GM12873 (cell line): ENCODE measurements around the gene KLHL17.

Source experiments
- TF ChIP-seq, protein P1 (sequence below): IDR thresholded peaks from 2 replicates; pipeline ENCODE4 v1.5.1; 2012; ENCODE audit warnings: low read depth, mild to moderate bottlenecking, moderate library complexity, low read length, control low read depth; ENCODE audit not compliant: insufficient read depth; ENCODE audit errors: missing control alignments

The KLHL17 gene

DNA sequence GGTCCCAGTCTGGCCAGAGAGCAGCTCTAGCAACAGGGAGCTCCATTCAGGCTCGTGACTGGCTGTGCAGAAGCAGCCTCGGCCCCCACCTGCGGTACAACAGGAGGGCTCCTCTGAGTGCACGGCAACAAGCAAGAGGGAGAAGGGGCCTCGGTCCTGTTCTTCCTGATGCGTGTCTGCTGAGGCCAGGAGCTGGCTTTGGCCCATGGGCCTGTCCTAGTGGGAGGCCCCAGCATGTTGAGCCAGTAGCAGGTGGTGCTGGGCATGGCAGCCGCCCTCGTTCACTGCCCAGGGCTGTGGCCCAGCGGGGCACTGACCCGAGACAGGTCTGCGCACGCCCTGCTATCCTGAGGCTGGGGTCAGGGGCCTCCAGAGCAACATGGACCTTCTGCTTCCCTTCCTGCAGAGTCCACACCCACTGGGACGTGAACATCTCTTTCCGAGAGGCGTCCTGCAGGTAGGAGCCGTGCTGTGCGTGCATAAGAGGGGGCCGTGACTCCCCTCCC, 29.7 kb upstream of the KLHL17 start:
- TF ChIP-seq, protein P1, sequence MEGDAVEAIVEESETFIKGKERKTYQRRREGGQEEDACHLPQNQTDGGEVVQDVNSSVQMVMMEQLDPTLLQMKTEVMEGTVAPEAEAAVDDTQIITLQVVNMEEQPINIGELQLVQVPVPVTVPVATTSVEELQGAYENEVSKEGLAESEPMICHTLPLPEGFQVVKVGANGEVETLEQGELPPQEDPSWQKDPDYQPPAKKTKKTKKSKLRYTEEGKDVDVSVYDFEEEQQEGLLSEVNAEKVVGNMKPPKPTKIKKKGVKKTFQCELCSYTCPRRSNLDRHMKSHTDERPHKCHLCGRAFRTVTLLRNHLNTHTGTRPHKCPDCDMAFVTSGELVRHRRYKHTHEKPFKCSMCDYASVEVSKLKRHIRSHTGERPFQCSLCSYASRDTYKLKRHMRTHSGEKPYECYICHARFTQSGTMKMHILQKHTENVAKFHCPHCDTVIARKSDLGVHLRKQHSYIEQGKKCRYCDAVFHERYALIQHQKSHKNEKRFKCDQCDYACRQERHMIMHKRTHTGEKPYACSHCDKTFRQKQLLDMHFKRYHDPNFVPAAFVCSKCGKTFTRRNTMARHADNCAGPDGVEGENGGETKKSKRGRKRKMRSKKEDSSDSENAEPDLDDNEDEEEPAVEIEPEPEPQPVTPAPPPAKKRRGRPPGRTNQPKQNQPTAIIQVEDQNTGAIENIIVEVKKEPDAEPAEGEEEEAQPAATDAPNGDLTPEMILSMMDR: no peak

DNA sequence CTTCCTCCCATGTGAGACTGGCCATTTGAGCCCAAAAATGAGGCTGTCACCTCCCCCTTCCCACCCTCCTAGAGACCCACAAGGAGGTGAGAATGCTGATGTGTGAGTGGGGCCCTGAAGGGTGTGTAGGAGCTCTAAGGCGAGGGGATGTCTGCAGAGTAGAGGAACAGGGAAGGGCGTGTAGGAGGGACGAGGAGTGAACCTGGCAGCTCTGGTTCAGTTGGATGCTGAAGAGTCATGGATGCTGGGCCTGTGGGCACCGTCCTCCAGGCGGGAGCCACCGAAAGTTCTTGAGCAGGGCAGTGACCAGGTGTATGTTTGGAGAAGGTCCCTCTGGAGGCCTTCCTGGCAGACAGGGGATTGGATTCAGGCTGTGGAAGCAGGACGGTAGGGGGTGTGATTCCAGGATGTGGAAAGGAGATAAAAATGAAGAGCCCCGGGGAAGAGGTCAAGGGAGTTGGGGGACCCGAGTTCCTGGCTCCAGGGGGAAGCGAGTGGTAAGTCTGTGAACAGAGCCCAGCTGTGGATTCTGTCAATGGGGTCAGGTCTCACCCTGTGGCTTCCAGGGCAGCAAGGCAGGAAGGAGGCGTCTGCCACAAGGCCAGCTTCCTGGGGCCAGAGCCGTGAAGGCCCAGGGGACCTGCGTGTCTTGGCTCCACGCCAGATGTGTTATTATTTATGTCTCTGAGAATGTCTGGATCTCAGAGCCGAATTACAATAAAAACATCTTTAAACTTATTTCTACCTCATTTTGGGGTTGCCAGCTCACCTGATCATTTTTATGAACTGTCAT, 28.8 kb upstream of the KLHL17 start:
- TF ChIP-seq, protein P1: no peak

DNA sequence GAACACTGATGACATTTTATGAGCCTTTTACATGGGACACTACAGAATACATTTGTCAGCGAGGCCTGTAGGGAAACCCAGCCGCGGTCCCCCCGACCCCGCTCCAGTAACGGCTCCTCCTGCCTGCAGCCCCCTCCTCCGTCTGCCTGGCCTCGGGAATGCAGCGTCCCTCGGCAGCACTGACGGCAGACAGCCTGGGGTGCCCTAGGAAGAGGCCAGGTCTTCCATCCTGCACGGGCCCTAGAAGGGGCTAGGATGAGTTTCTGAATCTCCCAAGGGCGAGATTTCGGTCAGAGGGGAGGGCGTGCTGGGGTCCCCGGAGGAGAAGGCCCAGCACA, 28.2 kb upstream of the KLHL17 start:
- TF ChIP-seq, protein P1: no peak

DNA sequence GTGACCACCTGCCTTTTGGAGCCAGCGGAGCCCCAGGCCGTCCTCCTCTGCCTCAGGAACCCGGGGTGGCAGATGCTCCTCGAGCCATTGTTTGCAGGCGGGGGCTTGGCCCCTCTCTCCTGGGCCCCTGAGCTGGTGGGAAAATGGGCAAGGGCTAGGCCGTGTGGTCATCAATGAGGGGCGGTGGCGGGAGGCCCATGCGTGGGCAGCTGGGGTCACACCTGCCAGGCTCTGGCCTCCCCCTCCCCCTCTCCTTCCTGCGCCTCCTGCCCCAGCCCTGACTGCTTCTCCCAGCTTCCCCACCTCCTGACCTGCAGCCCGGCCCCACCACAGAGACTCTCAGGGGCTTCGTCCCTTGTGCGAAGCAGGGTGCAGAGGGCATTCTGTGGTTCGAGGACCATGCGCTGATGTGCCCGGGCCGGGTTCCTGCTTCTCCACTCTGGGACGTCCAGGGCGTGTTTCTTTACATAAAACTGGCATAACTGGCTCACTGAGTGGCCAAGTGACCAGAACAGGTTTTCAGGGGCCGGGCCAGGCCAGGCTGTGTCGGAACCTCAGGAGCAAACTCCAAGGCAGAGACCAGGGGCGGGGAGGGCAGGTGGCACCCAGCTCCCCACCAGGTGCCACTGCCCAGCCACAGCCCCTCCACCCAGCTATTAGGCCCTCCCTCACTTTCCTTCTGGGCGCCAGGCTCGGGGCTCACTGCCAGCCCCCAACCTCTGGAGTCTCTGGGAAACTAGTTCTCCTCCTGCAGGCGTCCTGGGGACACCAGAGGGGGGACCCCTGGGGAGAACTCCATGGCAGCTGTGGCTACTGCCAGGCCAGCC, 27.4 kb upstream of the KLHL17 start:
- TF ChIP-seq, protein P1: no peak

DNA sequence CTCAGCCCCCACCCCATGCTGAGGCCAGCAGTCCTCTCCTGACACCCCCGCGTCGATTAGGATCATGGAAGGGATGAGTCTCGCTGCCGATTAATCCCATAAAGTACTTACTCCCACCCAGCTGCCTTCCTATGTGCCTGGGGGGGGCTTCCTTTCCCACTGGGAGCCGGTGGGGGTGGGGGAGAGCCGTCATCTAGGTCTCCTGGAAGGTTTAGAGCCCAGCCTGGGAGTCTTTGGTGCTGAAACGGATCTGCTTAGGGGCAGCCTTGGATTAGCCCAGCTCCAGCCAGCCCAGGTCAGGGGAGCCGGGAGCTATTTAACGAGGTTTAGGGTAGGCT, 26.8 kb upstream of the KLHL17 start:
- TF ChIP-seq, protein P1: no peak

DNA sequence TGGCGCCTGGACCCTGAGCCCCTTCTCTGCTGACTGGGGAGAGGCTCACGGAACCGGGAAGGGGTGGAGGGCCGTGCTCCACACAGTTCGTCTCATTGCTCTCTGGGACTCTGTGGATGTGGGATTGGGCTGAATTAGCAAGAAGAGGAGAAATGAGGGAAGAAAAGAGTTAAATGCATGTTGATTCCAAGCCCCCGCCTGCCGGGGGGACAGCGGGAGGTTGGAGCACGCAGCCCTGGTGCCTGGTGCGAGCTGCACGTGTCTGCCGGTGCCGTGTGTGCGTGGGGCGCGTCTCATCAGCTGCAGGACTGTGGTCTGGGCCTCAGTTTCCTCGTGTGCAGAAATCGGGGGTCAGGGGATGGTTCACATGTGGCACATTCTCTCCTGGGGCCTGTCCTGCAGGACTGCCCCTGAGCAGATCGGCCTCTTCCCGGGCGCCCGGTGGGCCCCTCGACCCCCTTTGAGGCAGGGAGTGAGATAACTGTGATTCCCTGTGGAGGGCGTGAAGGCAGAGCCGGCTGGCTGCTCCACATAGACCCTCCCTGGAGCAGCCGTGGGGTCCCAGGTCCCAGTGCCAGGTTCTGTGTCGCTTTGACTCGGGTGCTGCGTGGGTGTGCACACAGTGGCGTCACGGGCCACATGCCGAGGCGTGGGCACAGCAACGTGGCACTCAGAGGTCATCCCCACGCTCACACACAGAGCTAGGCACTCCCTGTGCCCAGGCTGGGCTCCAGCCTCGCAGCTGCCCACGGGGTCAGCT, 25.2 kb upstream of the KLHL17 start:
- TF ChIP-seq, protein P1: no peak
